Tibial nerve (tissue), 4 donors: ENCODE measurements around the gene LYRM4.

ENCODE experiments used
- CTCF ChIP-seq, 5 experiments: fragments of 200-600 bp in 3 of 5; fragments of 450-650 bp in 2 of 5; sonication (generic) in 3 of 5; IDR thresholded peaks; one replicate each; pipeline ENCODE4 v1.5.1; 2016 to 2019; ENCODE audit warnings: antibody characterized with exemption in 5 of 5, mild to moderate bottlenecking in 3 of 5, moderate library complexity in 2 of 5
- EP300 ChIP-seq, 2 donors: sonication (generic); formaldehyde crosslinking; IDR thresholded peaks; one replicate each; pipeline ENCODE4 v1.6.1; 2017; ENCODE audit warnings: antibody characterized with exemption in 2 of 2, mild to moderate bottlenecking in 1 of 2
- POLR2A ChIP-seq, 2 donors: fragments of 450-650 bp; IDR thresholded peaks; one replicate each; pipeline ENCODE4 v1.6.1; 2017; ENCODE audit warnings: antibody characterized with exemption in 2 of 2, mild to moderate bottlenecking in 2 of 2, moderate library complexity in 2 of 2

- TF ChIP-seq CTCF (IDR thresholded peaks at IDR 0.05) (no peak), POLR2A (IDR thresholded peaks at IDR 0.05) (no peak), EP300 (IDR thresholded peaks at IDR 0.05) (no peak)
Observed at GRCh38 chr6:5175635-5176034, 85.1 kb downstream of the LYRM4 start.
